Sigmoid colon (tissue), 7 donors: ENCODE results near the gene HEATR3. TPM values are rescaled to one million over a fixed set of nuclear protein-coding genes. Genes with fewer than 3 reads are reported as not detected.

ENCODE experiments used
- DNase-seq: peaks from one replicate; pipeline ENCODE4 v3.0.0-alpha.2; 2019
- H3K27ac ChIP-seq, 4 donors: fragments of 200-600 bp; sonication (generic); one replicate each; pipeline ENCODE4 v1.5.1; 2016 to 2019; ENCODE audit warnings: mild to moderate bottlenecking in 1 of 4
- H3K27me3 ChIP-seq, 3 donors: fragments of 200-600 bp; sonication (generic); one replicate each; pipeline ENCODE4 v1.5.1; 2019; ENCODE audit warnings: mild to moderate bottlenecking in 1 of 3
- H3K36me3 ChIP-seq, 4 donors: fragments of 200-600 bp; sonication (generic); one replicate each; pipeline ENCODE4 v1.5.1; 2016 to 2019
- H3K4me1 ChIP-seq, 4 donors: fragments of 200-600 bp; sonication (generic); one replicate each; pipeline ENCODE4 v1.5.1; 2017 to 2019
- H3K4me3 ChIP-seq, 4 donors: fragments of 200-600 bp; sonication (generic); one replicate each; pipeline ENCODE4 v1.5.1; 2017 to 2019; ENCODE audit warnings: mild to moderate bottlenecking in 2 of 4, moderate library complexity in 1 of 4
- H3K9me3 ChIP-seq, 4 donors: fragments of 200-600 bp in 3 of 4; sonication (generic) in 3 of 4; one replicate each; pipeline versions ENCODE4 v1.5.1 to v1.6.1; 2013 to 2019
- EP300 ChIP-seq, 4 donors: sonication (generic); formaldehyde crosslinking; IDR thresholded peaks; one replicate each; pipeline ENCODE4 v1.6.1; 2017; ENCODE audit warnings: antibody characterized with exemption in 4 of 4
- POLR2A ChIP-seq, 2 donors: fragments of 450-650 bp; IDR thresholded peaks; one replicate each; pipeline ENCODE4 v1.6.1; 2016; ENCODE audit warnings: antibody characterized with exemption in 2 of 2, mild to moderate bottlenecking in 2 of 2, moderate library complexity in 2 of 2
- POLR2AphosphoS5 ChIP-seq, 4 donors: sonication (generic); formaldehyde crosslinking; IDR thresholded peaks; one replicate each; pipeline ENCODE4 v1.6.1; 2017; ENCODE audit warnings: antibody characterized with exemption in 4 of 4
- WGBS, 2 donors: extraction: QIAGEN DNeasy Blood & Tissue Kit; methylation state at CpG; one replicate each; pipeline ENCODE4 v1.1.7; 2013; 5-methylcytosine and 5-hydroxymethylcytosine counted together
- intact Hi-C: fragments of 100-400 bp; cut with DNase I; formaldehyde crosslinking; loops from one replicate; pipeline ENCODE4 v1.15.1; 2023
- polyA plus RNA-seq, 3 donors: library from polyadenylated mRNA; stranded (reverse); fragments of 200-250 nt; gene quantifications; one replicate each; pipeline ENCODE4 v1.2.3, GENCODE V29; 2013
- total RNA-seq, 4 donors: library from RNA; depleted of rRNA; stranded (reverse); fragments of >200 nt; gene quantifications; one replicate each; pipeline ENCODE4 v1.1.0, GENCODE V29; 2016
- TF ChIP-seq, protein P1 (sequence below), 4 experiments: fragments of 450-650 bp in 3 of 4; fragments of 200-600 bp in 1 of 4; IDR thresholded peaks; one replicate each; pipeline ENCODE4 v1.5.1; 2016 to 2019; ENCODE audit warnings: antibody characterized with exemption in 4 of 4, mild to moderate bottlenecking in 3 of 4, moderate library complexity in 2 of 4
- donor health status: healthy with polysubstance abuse.
- donor health status: Bipolar disorder and iron deficiency.
- donor health status: healthy.

Gene HEATR3
- total and polyA plus RNA-seq, 7 donors: 5.4 to 20.5 (median 14.0) TPM

DNA sequence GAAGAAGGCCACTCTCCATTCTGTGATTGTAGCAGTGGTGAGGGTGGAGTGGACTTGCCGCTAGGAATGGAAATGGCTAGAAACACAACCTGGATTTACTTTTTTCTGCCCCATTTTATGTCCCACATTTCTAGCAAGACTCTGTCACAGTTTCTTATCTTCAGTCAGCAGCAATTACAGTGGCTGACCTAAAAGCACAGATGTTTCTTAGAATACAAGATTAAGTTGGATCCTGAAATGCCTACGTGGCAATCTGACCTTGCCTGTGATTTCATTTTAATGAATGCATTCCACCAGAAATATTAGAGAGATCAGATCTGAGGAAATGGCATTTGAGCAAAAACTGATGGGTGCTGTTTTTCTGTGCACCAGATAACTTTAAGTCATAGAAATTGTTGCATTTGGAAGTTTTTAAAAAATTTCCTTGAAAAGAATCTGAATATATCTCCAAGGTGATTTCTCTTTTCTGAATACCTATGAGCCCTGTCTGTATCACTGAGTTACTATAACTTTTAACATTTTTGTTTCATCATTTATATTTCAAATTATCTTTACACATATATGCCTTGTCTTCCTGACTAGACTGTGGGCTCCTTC is 5.4 kb downstream of the HEATR3 start:
- TF ChIP-seq, protein P1, sequence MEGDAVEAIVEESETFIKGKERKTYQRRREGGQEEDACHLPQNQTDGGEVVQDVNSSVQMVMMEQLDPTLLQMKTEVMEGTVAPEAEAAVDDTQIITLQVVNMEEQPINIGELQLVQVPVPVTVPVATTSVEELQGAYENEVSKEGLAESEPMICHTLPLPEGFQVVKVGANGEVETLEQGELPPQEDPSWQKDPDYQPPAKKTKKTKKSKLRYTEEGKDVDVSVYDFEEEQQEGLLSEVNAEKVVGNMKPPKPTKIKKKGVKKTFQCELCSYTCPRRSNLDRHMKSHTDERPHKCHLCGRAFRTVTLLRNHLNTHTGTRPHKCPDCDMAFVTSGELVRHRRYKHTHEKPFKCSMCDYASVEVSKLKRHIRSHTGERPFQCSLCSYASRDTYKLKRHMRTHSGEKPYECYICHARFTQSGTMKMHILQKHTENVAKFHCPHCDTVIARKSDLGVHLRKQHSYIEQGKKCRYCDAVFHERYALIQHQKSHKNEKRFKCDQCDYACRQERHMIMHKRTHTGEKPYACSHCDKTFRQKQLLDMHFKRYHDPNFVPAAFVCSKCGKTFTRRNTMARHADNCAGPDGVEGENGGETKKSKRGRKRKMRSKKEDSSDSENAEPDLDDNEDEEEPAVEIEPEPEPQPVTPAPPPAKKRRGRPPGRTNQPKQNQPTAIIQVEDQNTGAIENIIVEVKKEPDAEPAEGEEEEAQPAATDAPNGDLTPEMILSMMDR (IDR thresholded peaks at IDR 0.05): no peak
- TF ChIP-seq POLR2A (IDR thresholded peaks at IDR 0.05) (no peak), POLR2AphosphoS5 (IDR thresholded peaks at IDR 0.05) (no peak), EP300 (IDR thresholded peaks at IDR 0.05) (no peak)
- intact Hi-C loops: no loop called here
- peaks cover 0 to 44% (median under 1%) of the 10 kb centered on the region in 4 donors for H3K36me3 ChIP-seq
- H3K4me3 ChIP-seq: no peak overlapping the region
- DNase-seq: no peak
- WGBS, 2 donors: 79 to 83% methylated on average over 2 of the region's 2 CpGs
- H3K4me1 ChIP-seq: peaks cover 0 to 24% (median 21%) of the 10 kb centered on the region in 4 donors
- H3K27ac ChIP-seq: no peak overlapping the region
- H3K27me3 ChIP-seq: no peaks in the 10 kb centered on the region
- no peaks in the 10 kb centered on the region for H3K9me3 ChIP-seq

DNA sequence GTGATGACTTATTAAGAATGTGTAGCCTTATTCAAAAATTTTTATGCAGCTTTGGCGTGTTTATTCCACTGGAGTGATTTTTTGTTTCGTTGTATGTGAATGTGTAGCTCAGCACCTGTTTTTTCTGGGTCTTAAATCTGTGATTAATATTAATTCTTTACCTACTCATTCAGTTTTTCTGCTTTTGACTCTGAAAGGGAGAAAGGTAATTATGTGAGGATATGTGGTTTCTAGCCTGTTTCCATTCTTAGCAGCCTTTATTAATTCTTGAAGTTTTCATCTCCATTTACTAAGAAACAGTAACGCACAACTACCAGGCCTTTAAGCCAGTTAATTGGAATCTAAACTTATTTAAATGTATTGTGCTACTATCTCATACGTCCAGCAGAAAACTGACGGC is 7.0 kb downstream of the HEATR3 start:
- Histone ChIP-seq H3K4me3 (no peak overlapping the region), H3K9me3 (no peaks in the 10 kb centered on the region), H3K27me3 (no peaks in the 10 kb centered on the region), H3K4me1 (peaks cover 0 to 12% (median 9%) of the 10 kb centered on the region in 4 donors), H3K36me3 (peaks cover 0 to 59% (median 2%) of the 10 kb centered on the region in 4 donors), H3K27ac (no peak overlapping the region)
- intact Hi-C loops: no loop called here
- DNase-seq: no peak
- 87 to 91% methylated on average over 5 of the region's 5 CpGs for WGBS, 2 donors
- TF ChIP-seq POLR2A (IDR thresholded peaks at IDR 0.05): no peak
- TF ChIP-seq, protein P1 (IDR thresholded peaks at IDR 0.05): no peak
- TF ChIP-seq EP300 (IDR thresholded peaks at IDR 0.05): no peak
- TF ChIP-seq POLR2AphosphoS5 (IDR thresholded peaks at IDR 0.05): no peak

DNA sequence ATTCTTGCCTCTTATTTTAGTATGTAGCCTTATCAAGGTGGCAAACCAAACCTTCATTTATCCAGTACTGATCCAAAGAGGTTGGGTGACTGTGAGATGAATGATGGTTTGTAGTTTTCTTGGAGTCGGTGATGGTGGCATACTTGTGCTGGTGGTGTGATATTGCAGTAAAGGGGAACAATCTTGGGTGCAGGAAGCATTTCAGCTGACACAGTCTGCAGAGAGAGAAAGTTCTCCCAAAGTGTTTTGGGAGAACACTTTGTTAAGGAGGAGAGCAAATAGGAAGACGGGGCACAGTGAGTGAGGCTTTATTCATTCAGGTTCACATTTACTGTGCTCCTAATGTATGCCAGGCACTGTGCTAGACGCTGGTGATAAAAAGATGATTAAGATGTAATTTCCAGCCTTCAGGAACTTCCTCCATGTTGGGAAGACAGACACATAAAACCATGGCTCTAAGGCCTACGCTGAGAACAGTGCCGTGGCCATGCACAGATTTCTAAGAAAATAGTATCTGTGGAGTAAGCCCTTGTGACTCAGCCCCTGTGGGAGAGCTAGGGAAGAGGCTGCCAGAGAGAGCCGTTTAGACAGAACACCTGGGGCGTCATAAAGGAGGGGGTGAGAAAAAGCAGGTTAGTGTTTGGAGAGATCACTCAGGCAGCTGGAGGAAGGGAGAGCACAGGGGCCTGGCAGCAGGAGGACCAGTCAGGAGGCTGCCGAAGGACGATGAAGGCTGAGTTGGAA is 13.8 kb downstream of the HEATR3 start:
- H3K27ac ChIP-seq: no peak overlapping the region
- H3K36me3 ChIP-seq: peaks cover 3 to 75% (median 19%) of the 10 kb centered on the region in 4 donors
- 86 to 87% methylated on average over 9 of the region's 9 CpGs for WGBS, 2 donors
- H3K4me1 ChIP-seq: no peaks in the 10 kb centered on the region
- no peaks in the 10 kb centered on the region for H3K9me3 ChIP-seq
- H3K27me3 ChIP-seq: no peaks in the 10 kb centered on the region
- no peak overlapping the region for H3K4me3 ChIP-seq
- TF ChIP-seq POLR2A (IDR thresholded peaks at IDR 0.05) (no peak), POLR2AphosphoS5 (IDR thresholded peaks at IDR 0.05) (no peak), EP300 (IDR thresholded peaks at IDR 0.05) (no peak)
- TF ChIP-seq, protein P1 (IDR thresholded peaks at IDR 0.05): no peak
- intact Hi-C loops: no loop called here
- no peak for DNase-seq

DNA sequence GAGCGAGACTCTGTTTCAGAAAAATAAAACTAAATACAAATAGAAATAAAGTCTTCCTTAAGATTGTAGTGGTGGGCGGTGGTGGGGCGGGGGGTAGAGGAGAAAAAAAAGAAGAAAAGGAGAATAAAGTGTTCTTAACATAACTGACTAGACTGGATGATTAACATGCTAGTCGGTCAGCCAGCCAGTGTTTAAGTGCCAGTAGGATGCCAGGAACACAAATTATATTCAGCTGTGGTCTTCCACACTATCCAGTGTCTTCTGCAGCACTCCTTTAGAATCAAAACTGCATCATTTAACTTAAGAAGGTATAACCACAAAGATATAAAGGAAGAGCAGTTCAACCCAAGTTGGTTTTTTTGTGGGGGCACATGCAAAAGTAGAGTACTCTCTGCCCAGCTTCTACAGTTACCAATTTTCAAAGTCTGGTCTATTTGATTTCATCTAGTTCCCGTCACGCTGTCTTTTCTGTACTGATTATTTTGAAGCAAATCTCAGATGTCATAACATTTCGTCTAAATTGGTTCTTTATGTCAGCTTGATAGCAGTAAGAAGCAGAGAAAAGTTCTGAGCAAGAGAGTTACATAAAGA is 15.8 kb downstream of the HEATR3 start:
- TF ChIP-seq EP300 (IDR thresholded peaks at IDR 0.05): no peak
- TF ChIP-seq POLR2A (IDR thresholded peaks at IDR 0.05): no peak
- TF ChIP-seq, protein P1 (IDR thresholded peaks at IDR 0.05): no peak
- no peak for TF ChIP-seq POLR2AphosphoS5 (IDR thresholded peaks at IDR 0.05)
- Histone ChIP-seq H3K4me1 (no peaks in the 10 kb centered on the region), H3K9me3 (no peaks in the 10 kb centered on the region), H3K27ac (no peak overlapping the region), H3K27me3 (no peaks in the 10 kb centered on the region), H3K36me3 (peaks cover 3 to 81% (median 31%) of the 10 kb centered on the region in 4 donors), H3K4me3 (no peak overlapping the region)
- no peak for DNase-seq
- intact Hi-C loops: no loop called here
- 91 to 94% methylated on average over 7 of the region's 7 CpGs for WGBS, 2 donors
